Neutrophil (primary cell): ENCODE measurements around the gene CCDC192.

Source experiments
- H3K27ac ChIP-seq: fragments of 200-600 bp; sonication (generic); 2 replicates; pipeline ENCODE4 v1.5.1; 2016; ENCODE audit warnings: mild to moderate bottlenecking, moderate library complexity
- H3K27me3 ChIP-seq: fragments of 200-600 bp; sonication (generic); 2 replicates; pipeline ENCODE4 v1.6.0; 2016; ENCODE audit warnings: mild to moderate bottlenecking
- H3K36me3 ChIP-seq: fragments of 200-600 bp; sonication (generic); 2 replicates; pipeline ENCODE4 v1.5.1; 2017
- H3K4me1 ChIP-seq, 2 experiments: fragments of 200-600 bp in 1 of 2; sonication (generic) in 1 of 2; 1 replicate in 1 of 2; 2 replicates in 1 of 2; pipeline versions ENCODE4 v1.5.1 to v1.6.1; 2013 to 2016; ENCODE audit warnings: low read depth in 1 of 2, low read length in 1 of 2, mild to moderate bottlenecking in 1 of 2, moderate library complexity in 1 of 2; ENCODE audit not compliant: control insufficient read depth in 1 of 2, insufficient read depth in 1 of 2
- H3K4me3 ChIP-seq, 2 experiments: fragments of 200-600 bp in 1 of 2; sonication (generic) in 1 of 2; 1 replicate in 1 of 2; 2 replicates in 1 of 2; pipeline ENCODE4 v1.5.1; 2013 to 2016; ENCODE audit warnings: low read depth in 1 of 2, low read length in 1 of 2, mild to moderate bottlenecking in 1 of 2, moderate library complexity in 1 of 2
- H3K9me3 ChIP-seq: fragments of 200-600 bp; sonication (generic); 2 replicates; pipeline ENCODE4 v1.5.1; 2016
- CTCF ChIP-seq: fragments of 200-600 bp; sonication (generic); IDR thresholded peaks from 2 replicates; pipeline ENCODE4 v1.5.1; 2016; ENCODE audit warnings: antibody characterized with exemption

The CCDC192 gene

GRCh38 chr5:127963931-127964330, 260.7 kb downstream of the CCDC192 start:
- Histone ChIP-seq H3K27ac (no peak overlapping the region), H3K27me3 (no peaks in the 10 kb centered on the region), H3K36me3 (no peaks in the 10 kb centered on the region), H3K9me3 (no peaks in the 10 kb centered on the region), H3K4me3 (no peak overlapping the region), H3K4me1 (peaks cover 15 to 16% of the 10 kb centered on the region in 2 experiments)
- no peak for TF ChIP-seq CTCF

- Histone ChIP-seq H3K4me1 (no peaks in the 10 kb centered on the region), H3K4me3 (no peak overlapping the region), H3K36me3 (no peaks in the 10 kb centered on the region), H3K27ac (no peak overlapping the region), H3K27me3 (no peaks in the 10 kb centered on the region), H3K9me3 (no peaks in the 10 kb centered on the region)
- TF ChIP-seq CTCF: no peak
Observed at GRCh38 chr5:127967323-127967982, 264.3 kb downstream of the CCDC192 start.

- TF ChIP-seq CTCF: no peak
Observed at GRCh38 chr5:127967983-127968592, 264.9 kb downstream of the CCDC192 start.

GRCh38 chr5:127969002-127969401, 265.8 kb downstream of the CCDC192 start:
- TF ChIP-seq CTCF: no peak
- H3K4me1 ChIP-seq: no peaks in the 10 kb centered on the region
- no peaks in the 10 kb centered on the region for H3K36me3 ChIP-seq
- H3K9me3 ChIP-seq: no peaks in the 10 kb centered on the region
- no peaks in the 10 kb centered on the region for H3K27me3 ChIP-seq
- H3K4me3 ChIP-seq: no peak overlapping the region
- H3K27ac ChIP-seq: no peak overlapping the region

More at GRCh38 chr5:127967983-127968592, 264.9 kb downstream of the CCDC192 start:
- no peak overlapping the region for H3K4me3 ChIP-seq
- no peak overlapping the region for H3K27ac ChIP-seq
- no peaks in the 10 kb centered on the region for H3K36me3 ChIP-seq
- no peaks in the 10 kb centered on the region for H3K27me3 ChIP-seq
- H3K9me3 ChIP-seq: no peaks in the 10 kb centered on the region
- no peaks in the 10 kb centered on the region for H3K4me1 ChIP-seq

GRCh38 chr5:127969651-127970050, 266.5 kb downstream of the CCDC192 start:
- no peak overlapping the region for H3K27ac ChIP-seq
- no peaks in the 10 kb centered on the region for H3K36me3 ChIP-seq
- no peak for TF ChIP-seq CTCF

More at GRCh38 chr5:127969651-127970050, 266.5 kb downstream of the CCDC192 start:
- no peaks in the 10 kb centered on the region for H3K4me1 ChIP-seq
- H3K9me3 ChIP-seq: no peaks in the 10 kb centered on the region
- no peaks in the 10 kb centered on the region for H3K27me3 ChIP-seq
- H3K4me3 ChIP-seq: no peak overlapping the region
